ENCODE results near the gene ARVCF.

GRCh38 chr22:19998991-19999820 is 17.4 kb downstream of the ARVCF start:
- TF ChIP-seq CTCF (conservative IDR thresholded peaks at IDR 0.05) (no peak), EZH2 (IDR thresholded peaks at IDR 0.05; ENCODE audit: low read depth) (no peak)
